ENCODE measurements around the gene ZNF200. TPM values are rescaled to one million over a fixed set of nuclear protein-coding genes. Genes with fewer than 3 reads are reported as not detected.

The ZNF200 gene
- total RNA-seq, 1 experiment from 2014 or later = 8.8 TPM

- ATAC-seq = no peak
- Histone ChIP-seq H4K20me1 (ENCODE audit: insufficient read depth) (no peaks in the 10 kb centered on the region), H3K27ac (ENCODE audit: low read depth, low read length) (no peak overlapping the region), H3K79me2 (ENCODE audit: insufficient read depth, low read length) (peaks cover 29% of the 10 kb centered on the region), H2AFZ (ENCODE audit: low read depth, low read length, poor library complexity, severe bottlenecking) (no peak overlapping the region), H3K36me3 (ENCODE audit: control insufficient read depth in 1 of 2, insufficient read depth in 2 of 2, low read length in 2 of 2) (peaks cover 7 to 17% of the 10 kb centered on the region in 2 experiments), H3K27me3 (ENCODE audit: insufficient read depth, low read length) (peaks cover 12% of the 10 kb centered on the region; the same call in 1 of the 2 replicates), H3K4me3 (replicated peaks in 1 of 2; ENCODE audit: low read depth in 1 of 2, low read length in 2 of 2) (no peak overlapping the region), H3K9me2 (ENCODE audit: insufficient read depth) (no peaks in the 10 kb centered on the region), H3K4me2 (ENCODE audit: low read length) (no peak overlapping the region), H3K9me3 (ENCODE audit: control insufficient read depth in 1 of 2, insufficient read depth in 1 of 2, low read depth in 1 of 2, low read length in 2 of 2) (no peaks in the 10 kb centered on the region; a peak in 1 of 4 replicates), H3K9ac (ENCODE audit: low read length) (no peak overlapping the region), H3K4me1 (ENCODE audit: control insufficient read depth in 1 of 2, insufficient read depth in 2 of 2, low read length in 2 of 2) (peaks cover 8 to 21% of the 10 kb centered on the region in 2 experiments; a peak in 2 of 4 replicates)
- DNase-seq (ENCODE audit: low read depth, low spot score) = no peak
- RAD21 ChIA-PET (ENCODE audit: low non-redundant PET in 1 of 2, low total read pairs in 2 of 2, uncharacterized antibody in 2 of 2, unreplicated experiment in 2 of 2) = no interaction called here
- CTCF ChIA-PET = no interaction called here
- intact Hi-C loops (cut with micrococcal nuclease) = no loop called here
- BruUV-seq (replicated peaks) = no TSS peak
- POLR2A ChIA-PET = no interaction called here
- no peak for TF ChIP-seq JUND (IDR thresholded peaks at IDR 0.05)
- no peak for TF ChIP-seq SP1 (IDR thresholded peaks at IDR 0.05; ENCODE audit: low read depth)
- TF ChIP-seq CBX3 (IDR thresholded peaks at IDR 0.05; ENCODE audit: low read depth) = no peak
- TF ChIP-seq REST (IDR thresholded peaks at IDR 0.05; ENCODE audit: low read depth) = no peak
- TF ChIP-seq CEBPB (IDR thresholded peaks at IDR 0.05; ENCODE audit: low read depth) = no peak
Observed at GRCh38 chr16:3281222-3281820, 46.4 kb upstream of the ZNF200 start.

DNA sequence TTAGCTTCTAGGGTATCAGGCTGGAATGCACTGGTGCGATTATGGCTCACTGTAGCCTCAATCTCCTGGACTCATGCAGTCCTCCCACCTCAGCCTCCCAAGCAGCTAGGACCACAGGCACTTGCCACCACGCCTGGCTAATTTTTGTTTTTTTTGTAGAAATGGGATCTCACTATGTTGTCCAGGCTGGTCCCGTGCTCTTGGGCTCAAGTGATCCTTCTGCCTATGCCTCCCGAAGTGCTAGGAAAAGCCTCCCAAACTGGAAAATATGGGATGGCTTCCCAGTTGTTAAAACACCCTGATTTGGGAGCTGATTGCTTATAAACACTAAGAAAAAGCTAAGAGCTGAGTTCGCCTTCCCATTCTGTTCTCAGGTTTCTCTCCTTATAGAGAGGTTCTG, 41.7 kb upstream of the ZNF200 start:
- Histone ChIP-seq H3K4me2 (ENCODE audit: low read length) (no peak overlapping the region), H3K9ac (ENCODE audit: low read length) (no peak overlapping the region), H3K4me1 (ENCODE audit: control insufficient read depth in 1 of 2, insufficient read depth in 2 of 2, low read length in 2 of 2) (0 out of 4 replicates have a peak, but pooled peaks cover 0 to 2% of the 10 kb centered on the region in 2 experiments), H3K79me2 (ENCODE audit: insufficient read depth, low read length) (no peaks in the 10 kb centered on the region), H3K36me3 (ENCODE audit: control insufficient read depth in 1 of 2, insufficient read depth in 2 of 2, low read length in 2 of 2) (no peaks in the 10 kb centered on the region), H4K20me1 (ENCODE audit: insufficient read depth) (no peaks in the 10 kb centered on the region), H3K27me3 (ENCODE audit: insufficient read depth, low read length) (peaks cover 12% of the 10 kb centered on the region; the same call in 1 of the 2 replicates), H3K9me2 (ENCODE audit: insufficient read depth) (no peaks in the 10 kb centered on the region), H3K4me3 (replicated peaks in 1 of 2; ENCODE audit: low read depth in 1 of 2, low read length in 2 of 2) (no peak overlapping the region), H3K27ac (ENCODE audit: low read depth, low read length) (no peak overlapping the region), H2AFZ (ENCODE audit: low read depth, low read length, poor library complexity, severe bottlenecking) (no peak overlapping the region), H3K9me3 (ENCODE audit: control insufficient read depth in 1 of 2, insufficient read depth in 1 of 2, low read depth in 1 of 2, low read length in 2 of 2) (no peaks in the 10 kb centered on the region)
- BruUV-seq (replicated peaks) = no TSS peak
- DNase-seq (ENCODE audit: low read depth, low spot score) = no peak
- CTCF ChIA-PET = interaction anchor here (1.4 kb wide), 1 partner anchor 10 kb away, joined by 7 read pairs; no protein-coding TSS in a partner anchor
- no peak for ATAC-seq
- POLR2A ChIA-PET = interaction anchor here (0.9 kb wide), 1 partner anchor 9 kb away, joined by 3 read pairs; no protein-coding TSS in a partner anchor
- intact Hi-C loops (cut with micrococcal nuclease) = no loop called here
- no peak for TF ChIP-seq SIN3A (IDR thresholded peaks at IDR 0.05; ENCODE audit: low read depth)
- TF ChIP-seq EZH2phosphoT487 (IDR thresholded peaks at IDR 0.05; ENCODE audit: borderline replicate concordance) = no peak
- TF ChIP-seq CBX3 (IDR thresholded peaks at IDR 0.05; ENCODE audit: low read depth) = no peak
- TF ChIP-seq SRF (IDR thresholded peaks at IDR 0.05; ENCODE audit: low read depth) = no peak
- no peak for TF ChIP-seq EGR1 (IDR thresholded peaks at IDR 0.05; ENCODE audit: low read depth)
- TF ChIP-seq SP1 (IDR thresholded peaks at IDR 0.05; ENCODE audit: low read depth) = no peak
- no peak for TF ChIP-seq TCF7L2 (IDR thresholded peaks at IDR 0.05; ENCODE audit: borderline replicate concordance, extremely low read depth, insufficient read depth, insufficient read length)
- no peak for TF ChIP-seq POLR2A (IDR thresholded peaks at IDR 0.05; ENCODE audit: borderline replicate concordance, extremely low read depth, insufficient read depth, insufficient read length)
- TF ChIP-seq YY1 (IDR thresholded peaks at IDR 0.05; ENCODE audit: extremely low read depth, insufficient replicate concordance, low read depth, low read length) = no peak
- no peak for TF ChIP-seq RAD21 (IDR thresholded peaks at IDR 0.05; ENCODE audit: low read depth)
- no peak for TF ChIP-seq ZBTB33 (IDR thresholded peaks at IDR 0.05; ENCODE audit: extremely low read depth, insufficient replicate concordance, low read length)
- no peak for TF ChIP-seq CEBPB (IDR thresholded peaks at IDR 0.05; ENCODE audit: low read depth)
- RAD21 ChIA-PET (ENCODE audit: low non-redundant PET in 1 of 2, low total read pairs in 2 of 2, uncharacterized antibody in 2 of 2, unreplicated experiment in 2 of 2) = no interaction called here
